ENCODE results near the gene STXBP6.

STXBP6 gene

GRCh38 chr14:24880689-24881088 lies 169.3 kb downstream of the STXBP6 start:
- DNase-seq = no peak

- DNase-seq = no peak
These were observed 170.1 kb downstream of the STXBP6 start for GRCh38 chr14:24879661-24880386.

- no peak for DNase-seq
These were observed 173.0 kb downstream of the STXBP6 start for GRCh38 chr14:24876996-24877395.

- no peak for DNase-seq
These were observed 173.7 kb downstream of the STXBP6 start for GRCh38 chr14:24875991-24876878.

GRCh38 chr14:24875203-24875838 lies 174.6 kb downstream of the STXBP6 start:
- DNase-seq = no peak

- no peak for DNase-seq
These were observed 175.3 kb downstream of the STXBP6 start for GRCh38 chr14:24874514-24875202.

GRCh38 chr14:24873551-24873950 lies 176.4 kb downstream of the STXBP6 start:
- DNase-seq = no peak

GRCh38 chr14:24870949-24871701 lies 178.8 kb downstream of the STXBP6 start:
- DNase-seq = no peak

GRCh38 chr14:24868389-24868788 lies 181.6 kb downstream of the STXBP6 start:
- no peak for DNase-seq

GRCh38 chr14:24866067-24866639 lies 183.8 kb downstream of the STXBP6 start:
- DNase-seq = no peak

- no peak for DNase-seq
These were observed 185.8 kb downstream of the STXBP6 start for GRCh38 chr14:24863968-24864684.

GRCh38 chr14:24861083-24861630 lies 188.8 kb downstream of the STXBP6 start:
- DNase-seq = no peak

- DNase-seq = no peak
These were observed 190.4 kb downstream of the STXBP6 start for GRCh38 chr14:24859559-24859958.

- no peak for DNase-seq
These were observed 191.3 kb downstream of the STXBP6 start for GRCh38 chr14:24858684-24859083.

- no peak for DNase-seq
These were observed 191.9 kb downstream of the STXBP6 start for GRCh38 chr14:24858052-24858451.

- DNase-seq = no peak
These were observed 192.7 kb downstream of the STXBP6 start for GRCh38 chr14:24857277-24857676.

GRCh38 chr14:24853446-24853845 lies 196.5 kb downstream of the STXBP6 start:
- no peak for DNase-seq

- no peak for DNase-seq
These were observed 197.5 kb downstream of the STXBP6 start for GRCh38 chr14:24852312-24853060.

- DNase-seq = no peak
These were observed 198.1 kb downstream of the STXBP6 start for GRCh38 chr14:24851837-24852236.

- no peak for DNase-seq
These were observed 198.5 kb downstream of the STXBP6 start for GRCh38 chr14:24851406-24851805.
